NCI-H748 treated with DMSO at 0.1 percent for 48 hours (cell line): ENCODE measurements around the gene EIF2B4.
"Not testable (repeated sequence)": the region's sequence is repeated elsewhere in the genome, so short reads cannot be mapped to it uniquely, and the experiment has no call there.

ENCODE experiments used
- DNase-seq: peaks from one replicate; lab custom pipeline; 2025; lab: John Stamatoyannopoulos, UW

Gene EIF2B4

DNA sequence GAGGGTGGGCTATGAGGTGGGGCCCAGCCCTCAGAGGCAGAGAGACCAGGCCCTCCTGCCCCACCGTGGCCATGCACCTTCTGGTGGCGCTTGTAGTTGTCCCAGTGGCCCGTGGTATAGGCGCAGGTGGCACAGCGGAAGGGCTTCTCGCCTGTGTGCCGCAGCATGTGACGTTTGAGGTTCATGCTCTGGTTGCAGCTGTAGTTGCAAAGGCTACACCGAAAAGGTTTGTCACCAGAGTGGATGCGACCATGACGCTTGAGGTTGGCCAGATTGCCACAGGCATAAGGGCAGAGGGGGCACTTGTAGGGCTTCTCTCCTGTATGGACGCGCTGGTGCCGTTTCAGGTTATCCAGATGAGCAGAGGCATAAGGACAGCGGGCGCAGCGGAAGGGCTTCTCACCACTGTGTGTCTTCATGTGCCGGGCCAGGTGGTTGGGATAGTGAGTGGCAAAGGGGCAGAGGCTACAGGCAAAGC, 7.5 kb upstream of the EIF2B4 start:
- DNase-seq = no peak

DNA sequence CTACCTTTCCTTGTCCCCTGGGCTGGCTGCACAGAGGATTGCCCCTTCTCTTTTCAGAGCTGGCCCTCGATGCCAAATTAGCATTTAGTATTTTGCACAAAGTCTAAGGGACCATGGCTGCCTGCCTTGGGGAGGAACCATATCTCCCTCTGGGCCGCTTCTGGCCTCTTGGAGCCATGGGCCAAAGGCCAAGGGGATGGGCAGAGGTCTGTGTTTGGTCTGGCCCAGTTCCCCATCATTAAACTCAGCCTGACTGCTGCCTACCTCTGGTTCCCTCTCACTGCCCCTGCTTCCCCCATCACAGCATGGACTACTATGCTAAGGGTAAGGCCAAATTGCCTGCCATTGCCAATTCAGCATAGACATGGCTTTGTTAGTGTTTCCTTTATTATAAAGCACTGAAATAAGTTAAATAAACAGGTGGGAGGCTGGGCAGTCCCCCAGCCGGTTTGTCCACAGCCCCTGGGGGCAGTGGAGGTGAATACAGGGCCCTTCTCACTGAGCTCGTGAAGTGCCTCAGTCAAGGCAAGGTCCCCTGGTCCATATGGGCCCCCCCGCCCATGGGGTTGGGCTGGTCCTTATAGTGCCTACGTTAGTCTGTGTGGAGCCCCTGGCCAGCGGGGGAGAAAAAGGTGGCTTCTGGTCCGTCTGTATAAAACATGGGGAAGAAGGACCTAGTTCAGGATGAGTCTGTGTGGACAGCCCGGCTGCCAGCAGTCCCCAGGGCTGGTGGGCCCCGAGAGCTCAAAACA, 6.9 kb upstream of the EIF2B4 start:
- no peak for DNase-seq

- no peak for DNase-seq
These were observed 6.2 kb upstream of the EIF2B4 start for GRCh38 chr2:27376151-27376865.

DNA sequence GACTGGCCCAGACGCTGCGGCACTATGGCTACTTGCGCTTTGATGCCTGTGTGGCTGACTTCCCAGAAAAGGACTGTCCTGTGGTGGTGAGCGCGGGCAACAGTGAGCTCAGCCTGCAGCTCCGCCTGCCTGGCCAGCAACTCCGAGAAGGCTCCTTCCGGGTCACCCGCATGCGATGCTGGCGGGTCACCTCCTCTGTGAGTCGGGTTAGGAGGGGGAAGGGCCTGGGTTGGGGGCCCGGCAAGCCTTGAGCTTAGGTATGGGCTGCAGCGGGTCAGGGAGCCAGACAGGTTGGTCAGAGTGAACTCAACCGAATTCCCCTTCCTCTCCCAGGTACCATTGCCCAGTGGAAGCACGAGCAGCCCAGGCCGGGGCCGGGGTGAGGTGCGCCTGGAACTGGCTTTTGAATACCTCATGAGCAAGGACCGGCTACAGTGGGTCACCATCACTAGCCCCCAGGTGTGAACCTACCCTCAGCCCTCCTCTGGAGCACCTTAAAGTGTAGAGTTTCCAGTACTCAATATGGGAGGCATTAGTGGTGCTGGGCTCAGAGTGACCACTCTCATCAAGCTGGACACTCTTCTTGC, 5.5 kb upstream of the EIF2B4 start:
- no peak for DNase-seq

GRCh38 chr2:27373567-27373966, 3.4 kb upstream of the EIF2B4 start:
- DNase-seq = no peak

- no peak for DNase-seq
These were observed 2.8 kb upstream of the EIF2B4 start for GRCh38 chr2:27372937-27373336.

DNA sequence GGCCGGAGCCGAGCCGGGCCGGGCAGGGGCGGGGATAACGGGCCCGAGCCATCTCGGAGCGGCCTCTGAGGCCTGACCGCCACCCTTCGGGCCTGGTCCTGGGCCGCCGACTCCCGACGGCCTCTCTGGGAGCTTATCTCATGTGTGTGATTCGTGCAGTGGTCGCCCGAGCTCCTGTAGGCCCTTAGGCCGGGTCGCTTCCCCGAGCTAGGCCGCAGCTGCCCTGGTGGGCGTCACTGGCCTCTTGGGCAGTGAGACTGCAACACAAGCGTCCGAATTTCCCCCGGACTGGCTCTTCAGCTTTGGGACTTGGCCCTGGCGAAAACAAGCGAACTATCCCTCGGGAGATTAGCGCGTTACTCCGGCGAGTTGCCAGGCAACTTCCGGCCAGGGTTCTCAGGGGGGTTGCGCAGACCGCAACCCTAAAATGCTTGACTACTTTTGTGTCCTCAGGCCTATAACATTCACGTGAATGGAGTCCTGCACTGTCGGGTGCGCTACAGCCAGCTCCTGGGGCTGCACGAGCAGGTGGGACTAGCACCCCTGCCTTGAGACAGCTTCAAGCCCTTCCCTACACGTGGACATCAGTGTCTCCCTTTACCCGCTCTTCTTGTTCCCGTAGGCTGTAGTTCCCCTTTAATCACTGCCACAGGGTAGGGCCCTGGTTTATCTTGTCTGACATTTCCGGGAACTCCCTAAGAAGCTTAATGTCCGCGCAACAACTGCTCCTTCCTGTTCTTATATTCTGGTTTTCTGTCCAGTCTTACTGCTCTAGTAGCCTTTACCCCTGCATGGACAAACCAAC, 880 bp upstream of the EIF2B4 start:
- DNase-seq = no peak

DNA sequence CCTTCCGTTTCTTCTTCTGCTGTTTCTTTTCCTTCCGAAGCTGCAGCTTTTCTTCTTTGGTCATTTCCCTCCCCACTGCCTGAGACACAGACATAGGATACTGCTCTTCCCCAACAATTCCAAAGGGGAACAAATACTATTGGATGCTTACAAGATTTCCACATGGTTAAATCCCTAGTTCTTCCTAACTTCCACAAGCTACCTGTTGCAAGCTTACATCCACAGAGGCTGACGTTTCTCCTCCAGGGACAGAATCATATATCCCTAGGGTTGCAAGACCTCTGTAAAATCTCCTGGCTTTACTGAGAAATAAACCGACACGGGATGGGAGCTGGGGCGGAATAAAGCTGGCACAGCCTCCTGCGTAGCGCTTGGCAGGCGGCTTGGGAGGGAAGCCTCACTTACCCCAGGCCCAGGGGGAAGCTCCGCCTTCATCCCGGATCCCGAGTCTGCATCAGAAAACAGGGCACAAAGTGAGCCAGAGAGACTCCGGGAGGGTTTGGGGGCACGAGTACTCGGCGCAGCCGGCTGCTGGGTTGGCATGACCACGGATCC, 590 bp downstream of the EIF2B4 start:
- peak; percentile 56 for DNase-seq

- no peak for DNase-seq
These were observed 6.2 kb downstream of the EIF2B4 start for GRCh38 chr2:27363933-27364332.

DNA sequence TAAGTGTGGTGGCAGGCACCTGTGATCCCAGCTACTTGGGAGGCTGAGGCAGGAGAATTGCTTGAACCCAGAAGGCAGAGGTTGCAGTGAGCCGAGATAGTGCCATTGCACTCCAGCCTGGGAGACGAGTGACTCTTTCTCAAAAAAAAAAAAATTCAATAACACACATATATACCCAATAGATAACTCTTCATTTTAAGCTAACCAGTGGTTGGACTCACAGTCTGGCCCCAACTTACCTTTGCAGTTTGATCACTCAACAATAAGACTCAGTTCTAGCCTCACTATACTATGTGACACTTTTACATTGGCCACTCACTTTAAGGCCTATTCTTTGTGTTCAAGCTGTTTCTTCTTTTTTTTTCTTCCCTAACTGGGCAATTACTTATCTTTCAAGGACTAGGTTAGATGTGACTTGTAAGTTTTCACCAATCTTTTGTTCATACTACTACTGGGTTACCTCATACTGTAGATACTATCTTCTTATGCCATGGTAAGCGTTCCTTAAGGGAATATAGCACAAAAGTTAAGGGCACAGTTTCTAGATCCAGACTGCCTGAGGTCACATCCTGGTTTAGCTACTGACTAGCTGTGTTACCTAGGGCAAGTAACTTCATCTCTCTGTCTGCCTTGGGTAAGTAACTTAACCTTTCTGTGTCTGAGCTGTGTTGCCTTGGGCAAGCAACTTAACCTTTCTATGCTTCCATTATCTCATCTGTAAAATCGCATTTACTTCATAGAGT, 7.3 kb downstream of the EIF2B4 start:
- DNase-seq = no peak

DNA sequence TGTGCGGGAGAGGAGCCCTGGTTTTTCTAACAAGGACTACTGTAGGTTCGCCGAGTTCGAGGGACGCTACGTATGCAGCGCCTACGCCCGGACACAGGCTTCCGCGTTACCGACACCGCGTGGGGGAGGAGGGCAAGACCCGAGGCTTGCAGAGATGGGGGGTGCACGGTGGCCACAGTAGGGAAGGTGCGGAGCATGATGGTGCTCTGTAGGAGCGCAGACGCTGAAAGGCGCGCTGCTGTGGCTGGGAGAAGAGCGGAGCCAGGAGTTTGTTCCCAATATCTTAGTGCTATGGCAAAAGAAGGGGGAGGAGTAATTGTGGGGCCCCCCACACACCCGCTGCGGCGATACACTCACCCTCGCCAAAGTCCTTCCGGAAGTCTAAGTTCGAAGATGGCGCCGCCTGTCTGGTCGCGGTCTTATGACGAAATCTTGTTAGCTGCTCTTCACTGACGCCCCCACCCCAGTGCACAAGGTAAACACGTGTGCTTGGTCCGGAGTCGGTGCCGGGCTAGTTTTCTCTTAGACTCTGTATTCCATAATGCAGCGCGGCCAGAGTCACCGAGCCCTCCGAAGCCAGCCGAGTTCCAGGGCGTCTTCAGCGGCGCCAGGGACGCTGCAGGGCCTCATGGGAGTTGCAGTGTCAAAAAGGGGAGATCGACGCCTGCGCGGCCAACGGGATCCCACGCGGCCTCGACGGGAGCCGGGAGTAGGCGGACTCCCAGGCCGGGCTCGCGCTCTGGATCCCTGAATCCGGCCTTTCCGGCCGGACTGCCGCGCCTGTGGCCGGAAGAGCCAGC, 13.6 kb downstream of the EIF2B4 start, which contains the start of gene GTF3C2:
GTF3C2 (minus strand) TSS at position 383 of the 800 bp plus-strand sequence. CDS start 13,210 bp downstream, outside the sequence.
- DNase-seq = peak; percentile 92

DNA sequence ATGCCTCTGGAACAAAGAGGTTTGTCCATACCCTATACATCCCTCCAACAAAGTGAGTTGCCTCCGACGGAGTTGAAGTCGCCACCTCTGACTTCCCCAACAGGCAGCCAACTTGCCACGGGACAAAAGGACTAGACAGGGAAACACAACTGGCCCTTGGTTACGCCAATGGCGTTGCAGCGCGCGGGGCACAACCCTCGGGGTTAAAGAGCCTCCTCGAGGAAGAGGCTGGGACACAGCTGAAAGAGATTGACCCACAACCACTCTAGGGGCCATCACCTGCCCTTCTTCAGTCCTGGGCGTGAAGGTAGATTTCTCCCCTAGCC, 14.1 kb downstream of the EIF2B4 start:
- DNase-seq = no peak

GRCh38 chr2:27354597-27354927, 15.6 kb downstream of the EIF2B4 start:
- DNase-seq = no peak

DNA sequence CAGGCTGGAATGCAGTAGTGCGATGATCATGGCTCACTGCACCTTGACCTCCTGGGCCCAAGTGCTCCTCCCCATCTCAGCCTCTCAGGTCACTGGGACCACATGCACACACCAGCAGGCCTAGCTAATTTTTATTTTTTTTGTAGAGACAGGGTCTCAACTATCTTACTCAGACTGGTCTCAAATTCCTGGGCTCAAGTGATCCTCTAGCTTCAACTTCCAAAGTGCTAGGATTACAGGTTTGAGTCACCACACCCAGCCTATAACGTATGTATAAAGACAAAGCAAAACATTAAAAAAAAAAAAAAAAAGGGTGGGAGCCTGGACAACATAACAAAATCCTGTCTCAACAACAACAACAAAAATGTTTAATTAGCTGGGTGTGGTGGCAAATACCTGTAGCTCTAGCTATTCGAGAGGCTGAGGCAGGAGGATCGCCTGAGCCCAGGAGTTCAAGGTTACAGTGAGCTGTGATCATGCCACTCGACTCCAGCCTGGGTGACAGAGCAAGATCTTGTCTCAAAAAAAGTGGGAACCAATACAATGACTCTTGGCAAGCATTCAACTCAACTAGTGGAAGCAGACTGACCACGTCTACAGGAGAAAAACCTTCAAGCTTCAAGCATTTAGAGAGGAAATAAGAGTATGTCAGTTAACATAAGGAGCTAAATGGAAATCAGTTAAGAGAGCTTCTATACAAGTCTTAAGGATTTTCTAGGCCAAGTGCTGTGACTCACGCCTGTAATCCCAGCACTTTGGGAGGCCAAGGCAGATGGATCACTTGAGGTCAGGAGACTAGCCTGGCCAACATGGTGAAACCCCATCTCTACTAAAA, 16.2 kb downstream of the EIF2B4 start:
- no peak for DNase-seq

DNA sequence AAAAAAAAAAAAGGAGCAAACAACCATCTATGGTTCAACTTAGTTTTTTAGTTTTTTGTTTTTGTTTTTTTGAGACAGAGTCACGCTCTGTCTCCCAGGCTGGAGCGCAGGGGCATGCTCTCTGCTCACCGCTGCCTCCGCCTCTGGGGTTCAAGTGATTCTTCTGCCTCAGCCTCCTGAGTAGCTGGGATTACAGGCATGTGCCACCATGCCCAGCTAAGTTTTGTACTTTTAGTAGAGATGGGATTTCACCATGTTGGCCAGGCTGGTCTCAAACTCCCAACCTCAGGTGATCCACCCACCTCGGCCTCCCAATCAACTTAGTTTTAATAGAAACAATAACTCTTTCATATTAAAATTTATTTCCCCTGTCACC, 16.8 kb downstream of the EIF2B4 start:
- DNase-seq = not testable (repeated sequence)

DNA sequence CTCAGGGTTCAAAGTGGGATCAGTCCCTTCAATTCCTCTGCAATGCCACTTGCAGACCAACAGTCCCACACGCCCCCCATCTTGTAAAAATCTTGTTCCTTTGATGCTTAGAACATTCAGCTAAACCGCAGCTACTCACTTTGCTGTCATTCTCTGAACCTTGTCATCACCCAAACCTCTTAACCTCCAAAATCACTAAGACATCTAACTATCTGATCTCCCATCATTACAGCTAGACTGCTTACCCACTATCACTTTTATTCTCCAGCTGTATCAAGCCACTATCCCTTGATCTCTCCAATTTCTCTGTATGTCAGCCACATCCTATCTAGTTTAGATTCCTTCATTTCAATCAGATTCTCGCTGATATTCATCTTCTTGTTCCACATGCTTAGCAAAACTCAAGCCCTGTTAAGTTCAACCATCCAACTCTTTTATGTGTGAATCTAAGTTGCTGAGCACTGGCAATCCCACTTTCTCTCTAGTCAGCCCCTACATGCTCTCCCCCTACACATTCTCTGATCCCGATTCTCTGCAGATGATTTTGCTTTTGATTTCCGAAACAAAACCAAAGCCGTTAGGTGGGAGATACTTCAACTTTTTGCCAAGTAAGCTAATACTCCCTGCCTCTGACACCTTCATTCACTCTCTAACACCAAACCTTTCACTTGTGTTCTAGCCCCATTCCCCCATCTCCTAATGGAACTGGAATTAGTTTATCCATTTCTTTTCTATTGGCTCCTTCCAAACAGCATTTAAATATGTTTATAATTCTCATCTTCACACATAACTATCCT, 18.1 kb downstream of the EIF2B4 start:
- no peak for DNase-seq

DNA sequence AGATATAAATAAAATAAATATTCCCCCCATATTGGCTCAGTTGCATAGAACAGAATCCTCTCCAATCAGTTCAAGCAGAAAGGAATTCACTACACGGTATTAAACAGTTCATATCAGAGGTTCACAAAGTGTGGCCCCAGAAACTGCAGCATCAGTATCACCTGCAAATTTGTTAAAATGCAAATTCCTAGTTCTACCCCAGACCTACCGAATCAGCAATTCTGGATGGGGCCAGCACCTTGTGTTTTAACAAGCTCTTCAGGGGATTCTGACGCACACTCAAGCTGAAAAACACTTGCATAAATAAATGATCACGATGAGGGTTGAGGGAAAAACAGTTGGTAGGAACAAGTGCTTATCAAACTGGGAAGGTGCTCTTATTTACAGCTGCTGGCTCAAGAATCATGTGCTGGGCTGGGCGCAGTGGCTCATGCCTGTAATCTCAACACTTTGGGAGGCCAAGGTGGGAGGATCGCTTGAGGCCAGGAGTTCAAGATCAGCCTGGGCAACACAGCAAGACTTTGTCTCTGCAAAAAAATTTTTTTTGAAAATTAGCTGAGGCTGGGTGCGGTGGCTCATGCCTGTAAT, 19.9 kb downstream of the EIF2B4 start:
- DNase-seq = no peak

DNA sequence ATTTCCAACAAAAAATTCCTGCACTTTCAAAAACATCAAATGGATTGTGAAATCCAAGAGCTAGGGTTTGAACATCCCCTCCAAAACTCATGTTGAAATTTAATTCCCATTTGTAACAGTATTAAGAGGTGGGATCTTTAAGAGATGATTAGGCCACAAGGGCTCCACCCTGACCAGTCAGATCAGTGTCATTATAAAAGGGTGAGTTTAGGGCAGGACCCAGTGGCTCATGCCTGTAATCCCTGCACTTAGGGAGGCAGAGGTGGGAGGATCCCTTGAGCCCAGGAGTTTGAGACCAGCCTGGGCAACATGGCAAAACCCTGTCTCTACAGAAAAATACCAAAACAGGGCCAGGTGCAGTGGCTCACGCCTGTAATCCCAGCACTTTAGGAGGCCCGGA, 22.5 kb downstream of the EIF2B4 start:
- no peak for DNase-seq
